Natural killer cell treated with Interleukin-12 subunit alpha and Interleukin-12 subunit beta and Interleukin-15 and Interleukin-18, amount 100 ng/mL, for 72 hours (primary cell): ENCODE measurements around the gene WDR93. TPM values are rescaled to one million over a fixed set of nuclear protein-coding genes. Genes with fewer than 3 reads are reported as not detected.

Experiments used
- total RNA-seq, 2 donors: library from RNA; stranded (reverse); gene quantifications; one replicate each; pipeline ENCODE4 v1.2.3, GENCODE V29; 2022

WDR93 gene
- total RNA-seq, 2 donors from 2014 or later: not detected

Other genes starting within 250 kb of the WDR93 start
- gene RHCG, start 194.2 kb upstream of the WDR93 start, total RNA-seq: not detected
- gene TICRR, start 115.3 kb upstream of the WDR93 start, total RNA-seq: 10 to 100 TPM; 12.9 to 42.1 TPM
- gene KIF7, start 35.3 kb upstream of the WDR93 start, total RNA-seq: 1 to 10 TPM in 1 of 2 donors, under 1 TPM in 1; 1.00 to 1.4 TPM
- 1 to 10 TPM in 1 of 2 donors, under 1 TPM in 1; 0.33 to 1.0 TPM for gene PLIN1, start 11.4 kb upstream of the WDR93 start, total RNA-seq
- gene PEX11A, start 57 bp upstream of the WDR93 start, total RNA-seq: 1 to 10 TPM; 3.1 to 3.2 TPM
- 1 to 10 TPM; 2.3 to 4.0 TPM for gene MESP1, start 60.4 kb downstream of the WDR93 start, total RNA-seq
- not detected for gene MESP2, start 85.5 kb downstream of the WDR93 start, total RNA-seq
- gene ANPEP, start 124.0 kb downstream of the WDR93 start, total RNA-seq: 1 to 10 TPM in 1 of 2 donors, not detected in 1; 3.2 TPM
- gene AP3S2, start 203.2 kb downstream of the WDR93 start, total RNA-seq: 10 to 100 TPM; 29.0 to 34.4 TPM
- gene ARPIN, start 222.1 kb downstream of the WDR93 start, total RNA-seq: not detected